CD4-positive, alpha-beta T cell treated with Interleukin-2 at 100 ng/mL for 4 hours (primary cell): ENCODE data around the gene FOXJ2.
"Not testable (repeated sequence)": the region's sequence is repeated elsewhere in the genome, so short reads cannot be mapped to it uniquely, and the experiment has no call there.

Experiments
- DNase-seq: peaks from one replicate; pipeline ENCODE4 v3.0.0-alpha.2; 2020; ENCODE audit warnings: low spot score

FOXJ2 gene

GRCh38 chr12:8065991-8066594 lies 33.6 kb downstream of the FOXJ2 start, which contains the start of gene C3AR1:
Gene C3AR1 (minus strand): TSS chr12:8066359. CDS start chr12:8060185, 6,174 bp downstream.
- DNase-seq, result peak; percentile 79

GRCh38 chr12:8069582-8069981 lies 37.1 kb downstream of the FOXJ2 start:
- DNase-seq, result no peak

DNA sequence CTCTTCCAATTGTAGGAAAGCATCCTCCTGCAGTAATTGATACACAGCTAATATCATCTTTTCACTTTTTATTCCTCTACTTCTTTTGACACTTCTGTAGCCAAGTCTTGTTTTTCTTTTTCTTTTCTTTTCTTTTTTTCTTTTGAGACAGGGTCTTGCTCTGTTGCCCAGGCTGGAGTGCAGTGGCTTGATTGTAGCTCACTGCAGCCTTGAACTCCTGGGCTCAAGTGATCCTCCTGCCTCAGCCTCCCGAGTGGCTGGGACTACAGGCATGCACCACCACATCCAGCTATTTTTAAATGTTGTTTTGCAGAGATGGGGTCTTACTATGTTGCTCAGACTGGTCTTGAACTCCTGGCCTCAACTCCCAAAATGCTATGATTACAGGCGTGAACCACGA lies 39.3 kb downstream of the FOXJ2 start:
- not testable (repeated sequence) for DNase-seq

DNA sequence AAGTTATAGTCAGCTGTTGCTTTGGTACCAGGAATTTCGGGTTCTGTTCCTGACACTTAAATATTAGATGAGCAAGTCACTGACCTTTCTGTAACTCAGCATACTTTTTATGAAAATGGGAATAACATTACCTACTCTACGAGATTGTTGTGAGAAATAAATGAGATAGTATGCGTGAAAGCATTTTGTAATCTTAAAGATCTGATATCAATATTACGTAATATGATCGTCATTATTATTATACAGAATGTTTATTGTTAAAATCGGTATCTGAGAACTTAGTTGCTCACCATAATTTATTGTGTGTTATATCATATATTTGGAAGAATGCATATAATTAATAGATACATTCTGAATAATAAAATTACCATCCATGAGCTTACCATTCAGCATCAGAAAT lies 43.4 kb downstream of the FOXJ2 start:
- DNase-seq, result no peak

DNA sequence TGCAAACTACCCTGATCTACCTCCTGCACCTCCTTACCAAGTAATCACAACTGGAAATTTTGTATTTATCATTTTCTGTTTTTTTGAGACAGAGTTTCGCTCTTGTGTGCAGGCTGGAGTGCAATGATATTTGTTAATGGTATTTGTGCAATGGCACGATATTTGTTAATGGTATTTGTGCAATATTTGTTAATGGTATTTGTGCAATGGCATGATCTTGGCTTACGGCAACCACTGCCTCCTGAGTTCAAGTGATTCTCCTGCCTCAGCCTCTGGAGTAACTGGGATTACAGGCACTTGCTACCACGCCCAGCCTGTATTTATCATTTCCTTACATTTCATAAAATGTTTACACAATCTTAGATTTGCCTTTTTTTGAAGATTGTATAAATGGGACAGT lies 43.9 kb downstream of the FOXJ2 start:
- DNase-seq, result no peak

GRCh38 chr12:8077207-8077606 lies 44.7 kb downstream of the FOXJ2 start:
- no peak for DNase-seq

DNA sequence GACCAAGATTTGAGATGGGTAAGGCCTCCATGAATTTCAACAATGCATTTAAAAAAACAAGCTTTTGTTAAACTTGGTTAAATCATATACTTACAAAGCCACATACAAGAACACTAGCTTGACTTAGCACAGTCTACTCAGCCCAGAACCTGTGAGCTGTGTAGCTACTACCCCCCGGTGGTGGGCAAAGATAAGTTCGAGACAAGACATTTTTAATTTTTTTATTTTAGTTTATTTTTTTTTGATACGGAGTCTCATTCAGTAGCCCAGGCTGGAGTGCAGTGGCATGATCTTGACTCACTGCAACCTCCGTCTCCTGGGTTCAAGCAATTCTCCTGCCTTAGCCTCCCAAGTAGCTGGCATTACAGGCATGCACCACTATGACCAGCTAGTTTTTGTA lies 45.9 kb downstream of the FOXJ2 start:
- DNase-seq, result peak; percentile 76

DNA sequence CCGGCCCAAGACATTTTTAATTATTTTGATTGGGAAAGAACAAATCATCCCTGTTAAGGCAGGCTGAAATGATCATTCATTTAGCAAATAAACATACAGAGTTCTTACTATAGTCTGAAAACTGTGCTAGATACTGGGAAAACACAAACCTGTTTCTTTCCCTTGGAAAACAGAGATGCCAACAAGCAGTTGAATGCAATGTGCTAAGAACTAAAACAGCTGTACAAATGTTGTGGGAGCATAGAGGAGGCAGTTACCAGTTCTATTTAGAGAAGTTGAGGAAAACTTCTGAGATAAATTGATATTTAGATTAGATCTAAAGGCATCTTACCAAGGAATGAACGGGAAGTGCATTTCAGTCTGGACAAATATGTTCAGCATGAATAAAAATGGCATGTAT lies 46.4 kb downstream of the FOXJ2 start:
- DNase-seq, result no peak

- DNase-seq, result no peak
These were observed 47.6 kb downstream of the FOXJ2 start for GRCh38 chr12:8080120-8080519.

GRCh38 chr12:8081251-8081920 lies 48.9 kb downstream of the FOXJ2 start:
- DNase-seq, result peak; percentile 35

DNA sequence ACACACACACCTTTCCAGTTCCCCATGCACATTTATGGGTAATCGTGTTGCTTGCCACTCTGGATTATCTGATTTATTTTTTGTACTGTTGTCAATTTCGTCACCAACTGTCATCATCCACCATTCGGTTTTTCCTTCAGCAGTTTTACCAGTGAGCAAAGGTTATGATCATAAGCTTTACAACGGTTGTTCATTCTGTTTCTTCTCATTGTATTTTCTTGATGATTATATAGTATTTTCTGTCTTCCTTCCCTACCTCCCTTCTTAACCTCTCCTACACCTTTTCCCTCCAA lies 50.2 kb downstream of the FOXJ2 start:
- DNase-seq, result no peak

DNA sequence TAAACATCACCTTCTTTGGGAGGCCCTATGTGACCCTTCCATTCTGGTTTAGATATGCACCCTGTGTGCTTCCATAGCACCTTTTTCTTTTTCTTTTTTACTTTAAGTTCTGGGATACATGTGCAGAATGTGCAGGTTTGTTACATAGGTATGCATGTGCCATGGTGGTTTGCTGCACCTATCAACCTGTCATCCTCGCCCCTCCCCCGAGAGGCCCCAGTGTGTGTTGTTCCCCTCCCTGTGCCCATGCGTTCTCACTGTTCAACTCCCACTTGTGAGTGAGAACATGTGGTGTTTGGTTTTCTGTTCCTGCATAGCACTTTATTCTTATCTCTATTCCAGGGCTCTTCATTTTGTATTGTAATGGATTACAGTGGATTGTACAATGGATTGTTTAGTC lies 51.8 kb downstream of the FOXJ2 start:
- DNase-seq, result not testable (repeated sequence)

DNA sequence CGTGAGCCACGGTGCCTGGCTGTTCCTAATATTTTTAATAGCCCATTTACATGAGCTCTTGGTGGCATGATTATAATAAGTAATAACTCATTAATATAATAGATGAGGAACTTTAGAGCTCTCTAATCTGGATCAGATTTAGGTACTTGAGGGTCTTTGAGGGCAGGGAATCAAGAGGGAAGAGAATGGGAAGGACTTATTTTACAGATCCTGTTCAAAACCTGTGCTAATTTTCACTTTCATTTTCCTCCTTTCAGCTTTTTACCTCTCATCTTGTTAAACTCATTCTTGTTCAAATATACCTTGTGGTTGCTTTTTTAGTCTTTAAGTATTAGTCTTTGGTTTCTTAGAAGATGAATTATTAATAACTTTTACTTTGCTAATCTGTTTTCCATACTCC lies 55.1 kb downstream of the FOXJ2 start:
- peak; percentile 20 for DNase-seq

GRCh38 chr12:8088574-8088973 lies 56.1 kb downstream of the FOXJ2 start:
- DNase-seq, result peak; percentile 49

GRCh38 chr12:8089277-8089676 lies 56.8 kb downstream of the FOXJ2 start:
- DNase-seq, result not testable (repeated sequence)

GRCh38 chr12:8089716-8090115 lies 57.2 kb downstream of the FOXJ2 start:
- DNase-seq, result no peak

GRCh38 chr12:8093291-8093690 lies 60.8 kb downstream of the FOXJ2 start:
- DNase-seq, result no peak

DNA sequence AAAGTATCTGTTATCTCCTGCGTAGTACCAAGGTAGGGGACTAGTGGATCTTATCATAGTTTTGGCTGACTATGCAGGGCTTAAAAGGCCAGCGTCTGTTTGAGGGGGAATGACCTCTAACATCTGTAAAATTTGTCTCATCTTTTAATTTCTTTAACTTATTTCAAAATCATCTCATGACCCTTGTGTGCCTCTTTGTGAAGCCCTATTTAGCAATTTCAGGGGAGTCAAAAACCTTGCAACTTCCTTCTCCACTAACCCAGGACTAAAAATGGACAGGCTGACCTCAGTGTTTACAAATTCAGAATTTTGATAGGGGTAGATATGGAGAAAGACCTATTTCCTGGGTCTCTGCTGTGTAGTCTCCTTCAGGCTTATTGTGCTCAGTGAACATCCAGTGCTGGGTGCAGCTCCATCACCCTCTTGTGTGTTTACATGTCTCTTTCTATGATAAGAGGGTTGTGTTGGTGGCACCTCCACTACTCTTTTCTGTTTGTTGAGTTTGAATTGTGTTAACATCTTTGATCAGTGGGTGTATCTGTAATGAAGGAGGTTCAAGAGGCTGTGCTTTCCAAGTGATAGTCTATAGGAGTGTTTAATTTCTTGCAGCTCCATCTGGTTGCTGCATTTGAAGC lies 63.9 kb downstream of the FOXJ2 start:
- no peak for DNase-seq

- no peak for DNase-seq
These were observed 66.7 kb downstream of the FOXJ2 start for GRCh38 chr12:8099235-8099634.
